HG03442 (cell line): Measurements from ENCODE around the gene ABLIM1.

ENCODE experiments used
- ATAC-seq: cut with Tn5 transposase; IDR thresholded peaks from one replicate; pipeline ENCODE4 v1.9.1; 2021; ENCODE audit warnings: mild to moderate bottlenecking, moderate library complexity; ENCODE audit not compliant: unreplicated experiment

Gene ABLIM1

GRCh38 chr10:114590993-114591392, 67.1 kb downstream of the ABLIM1 start:
- no peak for ATAC-seq

- ATAC-seq = no peak
Observed at GRCh38 chr10:114584419-114584818, 73.7 kb downstream of the ABLIM1 start.

- no peak for ATAC-seq
Observed at GRCh38 chr10:114581071-114581470, 77.0 kb downstream of the ABLIM1 start.

GRCh38 chr10:114577133-114577532, 80.9 kb downstream of the ABLIM1 start:
- ATAC-seq = no peak

- no peak for ATAC-seq
Observed at GRCh38 chr10:114576716-114577115, 81.4 kb downstream of the ABLIM1 start.

GRCh38 chr10:114576132-114576487, 82.0 kb downstream of the ABLIM1 start:
- ATAC-seq = no peak

- ATAC-seq = no peak
Observed at GRCh38 chr10:114575417-114576131, 82.5 kb downstream of the ABLIM1 start.

GRCh38 chr10:114573330-114574045, 84.6 kb downstream of the ABLIM1 start:
- ATAC-seq = no peak

- ATAC-seq = no peak
Observed at GRCh38 chr10:114571316-114571999, 86.6 kb downstream of the ABLIM1 start.

- no peak for ATAC-seq
Observed at GRCh38 chr10:114566064-114566463, 92.0 kb downstream of the ABLIM1 start.

- ATAC-seq = no peak
Observed at GRCh38 chr10:114565066-114565465, 93.0 kb downstream of the ABLIM1 start.

GRCh38 chr10:114561008-114561523, 97.0 kb downstream of the ABLIM1 start:
- ATAC-seq = no peak

- no peak for ATAC-seq
Observed at GRCh38 chr10:114560144-114560543, 97.9 kb downstream of the ABLIM1 start.

- no peak for ATAC-seq
Observed at GRCh38 chr10:114559636-114560035, 98.4 kb downstream of the ABLIM1 start.

- no peak for ATAC-seq
Observed at GRCh38 chr10:114557854-114558253, 100.2 kb downstream of the ABLIM1 start.

GRCh38 chr10:114556236-114557122, 101.6 kb downstream of the ABLIM1 start:
- ATAC-seq = no peak

- no peak for ATAC-seq
Observed at GRCh38 chr10:114553436-114553835, 104.6 kb downstream of the ABLIM1 start.

GRCh38 chr10:114552050-114552449, 106.0 kb downstream of the ABLIM1 start:
- ATAC-seq = no peak

- ATAC-seq = no peak
Observed at GRCh38 chr10:114551636-114551972, 106.5 kb downstream of the ABLIM1 start.

GRCh38 chr10:114550756-114551635, 107.1 kb downstream of the ABLIM1 start:
- no peak for ATAC-seq
